KOPT-K1 (cell line): ENCODE measurements around the gene ZIC1.

ENCODE experiments used
- H3K27ac ChIP-seq: fragments of 200-600 bp; sonication (generic); 2 replicates; pipeline ENCODE4 v1.5.1; 2016; ENCODE audit warnings: antibody characterized with exemption, mild to moderate bottlenecking, low read depth, low read length; ENCODE audit not compliant: poor library complexity, severe bottlenecking
- H3K36me3 ChIP-seq: fragments of 200-600 bp; sonication (generic); 2 replicates; pipeline ENCODE4 v1.5.1; 2017; ENCODE audit warnings: antibody characterized with exemption, mild to moderate bottlenecking, low read length, moderate library complexity; ENCODE audit not compliant: insufficient read depth
- H3K9me3 ChIP-seq: fragments of 200-600 bp; sonication (generic); 2 replicates; pipeline ENCODE4 v1.5.1; 2017; ENCODE audit warnings: antibody characterized with exemption, low read length, mild to moderate bottlenecking; ENCODE audit not compliant: insufficient read depth, poor library complexity, severe bottlenecking

Gene ZIC1

DNA sequence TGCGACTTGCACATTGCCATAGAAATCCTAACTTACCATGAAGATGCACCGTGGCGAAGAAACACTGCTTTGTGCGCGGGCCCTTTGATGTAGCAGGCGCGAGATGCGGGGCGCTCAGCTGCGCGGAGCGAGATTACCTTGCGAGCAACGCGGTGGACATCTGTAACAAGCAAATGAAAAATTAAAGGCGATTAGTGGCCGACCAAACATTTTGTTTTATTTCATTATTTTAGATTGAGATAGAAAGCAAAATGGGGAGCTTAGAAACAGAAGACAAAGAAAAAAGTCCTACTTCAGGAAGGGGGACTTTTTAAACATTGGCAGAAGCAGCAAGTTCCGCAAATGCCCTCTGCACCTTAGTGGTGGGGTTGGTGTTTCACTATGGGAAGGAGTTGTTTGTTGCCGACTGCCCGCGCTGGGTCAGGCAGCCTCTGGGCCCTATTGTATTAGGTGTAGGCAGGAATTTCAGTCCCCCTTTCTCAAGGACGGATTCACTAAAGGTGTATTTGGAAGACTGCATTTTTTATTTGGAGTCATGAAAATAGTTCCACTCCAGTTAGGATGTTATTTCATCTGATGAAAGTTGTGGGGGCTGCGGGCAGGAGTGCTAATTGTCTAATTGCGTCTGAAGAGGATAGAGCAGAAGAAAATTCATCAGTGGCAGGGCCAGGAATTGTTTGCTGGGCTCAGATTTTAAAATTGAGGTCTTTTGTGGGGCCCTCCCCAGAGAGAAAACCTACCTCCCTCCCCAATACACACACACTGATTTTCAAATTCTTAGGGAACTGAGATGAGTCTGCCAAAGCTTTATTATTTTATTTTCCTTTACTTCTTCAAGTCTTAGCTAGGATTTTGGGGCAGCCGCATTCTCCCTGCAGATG, 20.2 kb upstream of the ZIC1 start:
- Histone ChIP-seq H3K27ac (no peak overlapping the region), H3K36me3 (no peaks in the 10 kb centered on the region), H3K9me3 (peaks cover 7% of the 10 kb centered on the region)

- Histone ChIP-seq H3K36me3 (no peaks in the 10 kb centered on the region), H3K9me3 (peaks cover 7% of the 10 kb centered on the region), H3K27ac (no peak overlapping the region)
Measured at GRCh38 chr3:147389717-147390116, 19.4 kb upstream of the ZIC1 start.

- Histone ChIP-seq H3K9me3 (peaks cover 13% of the 10 kb centered on the region), H3K27ac (no peak overlapping the region), H3K36me3 (no peaks in the 10 kb centered on the region)
Measured at GRCh38 chr3:147390589-147391569, 18.3 kb upstream of the ZIC1 start.

- H3K36me3 ChIP-seq: no peaks in the 10 kb centered on the region
- no peak overlapping the region for H3K27ac ChIP-seq
- peaks cover 17% of the 10 kb centered on the region for H3K9me3 ChIP-seq
Measured at GRCh38 chr3:147391781-147392624, 17.2 kb upstream of the ZIC1 start.

GRCh38 chr3:147392625-147392946, 16.6 kb upstream of the ZIC1 start:
- Histone ChIP-seq H3K36me3 (no peaks in the 10 kb centered on the region), H3K9me3 (peaks cover 17% of the 10 kb centered on the region), H3K27ac (no peak overlapping the region)

GRCh38 chr3:147393261-147393942, 15.8 kb upstream of the ZIC1 start:
- H3K27ac ChIP-seq: no peak overlapping the region
- peaks cover 17% of the 10 kb centered on the region for H3K9me3 ChIP-seq
- no peaks in the 10 kb centered on the region for H3K36me3 ChIP-seq

GRCh38 chr3:147393943-147394883, 15.0 kb upstream of the ZIC1 start:
- Histone ChIP-seq H3K36me3 (no peaks in the 10 kb centered on the region), H3K27ac (no peak overlapping the region), H3K9me3 (peaks cover 17% of the 10 kb centered on the region)

DNA sequence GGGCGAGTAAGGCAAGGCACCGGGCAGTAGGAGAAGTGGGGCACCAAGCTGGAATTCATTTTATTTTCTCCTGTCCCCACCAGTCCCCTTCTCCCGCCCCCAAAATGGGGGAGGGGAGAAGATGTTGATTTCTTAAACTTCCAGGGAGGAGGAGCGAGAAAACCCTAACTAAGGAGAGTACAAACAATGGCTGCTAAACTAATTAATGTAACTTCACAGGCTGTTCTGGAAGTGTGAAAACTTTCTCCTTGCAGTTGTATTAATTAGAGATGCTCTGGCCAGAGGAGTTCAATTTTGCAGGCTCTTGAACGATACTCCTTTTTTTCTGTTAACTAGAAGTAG, 14.3 kb upstream of the ZIC1 start:
- Histone ChIP-seq H3K36me3 (no peaks in the 10 kb centered on the region), H3K27ac (no peak overlapping the region), H3K9me3 (peaks cover 17% of the 10 kb centered on the region)

DNA sequence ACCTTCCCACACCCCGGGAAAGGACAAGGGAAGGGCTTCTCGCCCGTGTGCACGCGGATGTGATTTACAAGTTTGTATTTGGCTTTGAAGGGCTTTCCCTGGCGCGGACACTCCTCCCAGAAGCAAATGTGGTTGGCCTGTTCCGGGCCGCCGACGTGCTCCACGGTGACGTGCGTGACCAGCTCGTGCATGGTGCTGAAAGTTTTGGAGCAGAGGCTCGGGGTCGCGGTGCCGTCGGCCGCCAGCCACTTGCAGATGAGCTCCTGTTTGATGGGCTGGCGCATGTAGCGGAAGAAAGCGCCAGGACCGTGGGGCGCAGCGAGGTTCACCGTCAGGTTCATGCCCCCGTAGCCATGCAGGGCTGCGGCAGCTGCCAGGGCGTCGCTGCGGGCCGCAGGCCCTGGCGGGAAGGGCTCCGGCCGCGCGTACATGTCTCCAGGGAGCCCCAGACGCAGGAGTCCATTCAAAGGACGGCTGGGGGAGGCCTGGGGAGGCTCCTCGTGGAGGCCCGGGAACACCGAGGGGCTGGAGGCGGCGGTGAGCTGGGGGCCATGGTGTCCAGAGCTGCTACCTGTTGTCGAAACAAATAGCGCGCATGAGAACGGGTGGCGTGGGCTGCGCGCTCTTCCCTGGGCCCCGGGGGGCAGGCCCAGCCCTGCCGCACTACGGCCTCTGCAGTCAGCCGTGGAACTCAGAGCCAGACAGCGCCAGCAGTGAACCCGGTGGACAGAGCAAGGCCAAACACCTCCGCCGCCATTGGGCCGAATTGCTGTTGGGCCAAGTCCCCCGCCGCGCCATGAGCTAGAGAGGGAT, 13.1 kb upstream of the ZIC1 start:
- H3K9me3 ChIP-seq: peaks cover 11% of the 10 kb centered on the region
- H3K27ac ChIP-seq: no peak overlapping the region
- no peaks in the 10 kb centered on the region for H3K36me3 ChIP-seq

GRCh38 chr3:147396712-147397046, 12.5 kb upstream of the ZIC1 start:
- Histone ChIP-seq H3K9me3 (peaks cover 9% of the 10 kb centered on the region), H3K36me3 (no peaks in the 10 kb centered on the region), H3K27ac (no peak overlapping the region)

GRCh38 chr3:147397155-147397874, 11.8 kb upstream of the ZIC1 start:
- Histone ChIP-seq H3K36me3 (no peaks in the 10 kb centered on the region), H3K27ac (no peak overlapping the region), H3K9me3 (peaks cover 9% of the 10 kb centered on the region)

- Histone ChIP-seq H3K27ac (no peak overlapping the region), H3K36me3 (no peaks in the 10 kb centered on the region), H3K9me3 (peaks cover 9% of the 10 kb centered on the region)
Measured at GRCh38 chr3:147397875-147398812, 11.0 kb upstream of the ZIC1 start.
